NB4 (cell line): ENCODE data around the gene TRMT61B.

ENCODE experiments used
- CTCF ChIP-seq: IDR thresholded peaks from one replicate; pipeline ENCODE4 v1.5.1; 2012; ENCODE audit warnings: low read depth, low read length
- POLR2A ChIP-seq: IDR thresholded peaks from 2 replicates; pipeline ENCODE4 v1.6.1; 2011; ENCODE audit warnings: mild to moderate bottlenecking; ENCODE audit not compliant: insufficient read length; ENCODE audit errors: extremely low read depth

GRCh38 chr2:28869494-28870145, 489 bp downstream of the TRMT61B start:
- no peak for TF ChIP-seq CTCF
- no peak for TF ChIP-seq POLR2A
